Islet of Langerhans (tissue), 1 donor: ENCODE data around the gene SELENOO.
"Not testable (repeated sequence)": the region's sequence is repeated elsewhere in the genome, so short reads cannot be mapped to it uniquely, and the experiment has no call there.

Source experiments
- FAIRE-seq: peaks from one replicate; lab custom pipeline; 2011; peaks lifted over from hg19 to GRCh38; lab: Jason Lieb, UNC

Gene SELENOO

GRCh38 chr22:50201191-50202129, 649 bp downstream of the SELENOO start:
- FAIRE-seq = no peak

- no peak for FAIRE-seq
These were observed 1.4 kb downstream of the SELENOO start for GRCh38 chr22:50202130-50202666.

DNA sequence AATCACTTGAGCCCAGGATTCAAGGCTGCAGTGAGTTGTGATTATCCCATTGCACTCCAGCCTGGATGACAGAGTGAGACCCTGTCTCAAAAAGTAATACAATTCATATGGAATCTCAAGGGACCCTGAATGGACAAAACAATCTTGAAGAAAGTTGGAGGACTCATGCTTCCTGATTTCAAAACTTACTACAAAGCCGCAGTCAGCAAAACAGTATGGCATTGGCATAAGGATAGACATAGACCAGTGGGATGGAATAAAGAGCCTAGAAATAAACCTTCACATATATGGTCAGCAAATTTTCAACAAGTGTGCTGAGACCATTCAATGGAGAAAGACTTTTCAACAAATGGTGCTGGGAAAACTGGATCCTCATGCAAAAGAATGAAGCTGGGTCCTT, 2.5 kb downstream of the SELENOO start:
- no peak for FAIRE-seq

GRCh38 chr22:50204571-50204970, 3.8 kb downstream of the SELENOO start:
- no peak for FAIRE-seq

DNA sequence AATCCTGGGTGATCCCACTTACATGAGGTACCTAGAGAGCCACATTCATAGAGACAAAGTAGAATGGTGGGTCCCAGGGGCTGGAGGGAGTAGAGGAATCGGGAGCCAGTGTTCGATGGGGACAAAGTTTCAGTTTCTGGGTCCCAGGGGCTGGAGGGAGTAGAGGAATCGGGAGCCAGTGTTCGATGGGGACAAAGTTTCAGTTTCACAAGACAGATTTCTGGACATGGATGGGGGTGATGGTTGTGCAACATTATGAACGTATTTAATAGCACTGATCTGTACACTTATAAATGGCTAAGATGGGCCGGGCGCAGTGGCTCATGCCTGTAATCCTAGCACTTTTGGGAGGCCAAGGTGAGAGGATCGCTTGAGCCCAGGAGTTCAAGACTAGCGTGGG, 4.2 kb downstream of the SELENOO start:
- FAIRE-seq = not testable (repeated sequence)

DNA sequence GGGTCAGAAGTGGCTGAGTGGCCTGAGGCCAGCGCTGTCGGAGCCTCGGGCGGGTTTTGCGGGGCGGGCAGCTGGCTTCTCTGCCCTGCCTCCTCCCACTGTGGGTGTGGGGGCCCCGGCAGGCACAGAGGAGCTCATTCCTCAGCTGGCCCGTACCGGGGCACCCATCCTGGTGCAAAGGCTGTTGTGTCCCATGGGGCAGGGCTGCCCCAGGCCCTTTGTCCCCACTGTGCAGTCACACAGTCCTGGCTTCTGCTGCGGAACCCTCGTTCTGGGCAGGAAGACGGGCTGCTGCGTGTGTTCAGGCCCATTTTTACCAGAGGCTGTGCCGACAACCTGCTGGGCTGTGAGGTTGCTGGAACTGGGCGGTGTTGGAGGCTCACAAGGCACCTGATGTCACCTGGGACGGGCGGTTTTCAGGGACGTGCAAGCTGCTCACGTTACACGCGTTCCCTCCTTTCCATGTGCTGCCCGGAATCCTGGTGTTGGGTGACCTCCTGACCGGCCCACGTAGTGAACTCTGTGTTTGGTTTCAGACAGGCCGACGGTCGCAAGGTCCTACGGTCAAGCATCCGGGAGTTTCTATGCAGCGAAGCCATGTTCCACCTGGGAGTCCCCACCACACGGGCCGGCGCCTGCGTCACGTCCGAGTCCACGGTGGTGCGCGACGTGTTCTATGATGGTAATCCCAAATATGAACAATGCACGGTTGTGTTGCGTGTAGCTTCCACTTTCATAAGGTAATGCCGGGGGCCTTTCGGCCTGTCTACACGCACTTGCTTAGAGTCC, 5.2 kb downstream of the SELENOO start:
- no peak for FAIRE-seq

GRCh38 chr22:50206599-50206998, 5.8 kb downstream of the SELENOO start:
- FAIRE-seq = no peak

- FAIRE-seq = no peak
These were observed 6.8 kb downstream of the SELENOO start for GRCh38 chr22:50207383-50208140.

DNA sequence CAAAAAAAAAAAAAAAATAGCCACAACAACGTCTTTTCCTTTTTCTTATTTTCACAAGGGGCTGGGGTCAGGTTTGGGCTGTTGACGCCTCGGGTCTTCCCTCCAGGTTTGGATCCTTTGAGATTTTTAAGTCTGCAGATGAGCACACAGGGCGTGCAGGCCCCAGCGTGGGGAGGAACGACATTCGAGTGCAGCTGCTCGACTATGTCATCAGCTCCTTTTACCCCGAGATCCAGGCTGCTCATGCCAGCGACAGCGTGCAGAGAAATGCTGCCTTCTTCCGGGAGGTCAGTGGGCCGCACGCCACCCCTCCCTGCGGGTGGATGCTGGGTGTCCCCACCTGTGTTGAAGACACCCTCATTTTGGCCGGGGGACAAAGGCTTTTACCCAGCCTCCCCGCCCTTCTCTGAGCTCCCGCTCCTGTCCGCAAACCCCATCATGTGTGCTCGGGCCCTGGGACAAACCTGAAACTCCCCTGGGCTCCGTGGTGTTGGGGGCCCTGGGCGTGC, 7.7 kb downstream of the SELENOO start:
- FAIRE-seq = no peak

GRCh38 chr22:50208939-50209892, 8.4 kb downstream of the SELENOO start:
- no peak for FAIRE-seq

GRCh38 chr22:50209893-50210292, 9.1 kb downstream of the SELENOO start:
- no peak for FAIRE-seq

- FAIRE-seq = no peak
These were observed 9.7 kb downstream of the SELENOO start for GRCh38 chr22:50210378-50211139.

DNA sequence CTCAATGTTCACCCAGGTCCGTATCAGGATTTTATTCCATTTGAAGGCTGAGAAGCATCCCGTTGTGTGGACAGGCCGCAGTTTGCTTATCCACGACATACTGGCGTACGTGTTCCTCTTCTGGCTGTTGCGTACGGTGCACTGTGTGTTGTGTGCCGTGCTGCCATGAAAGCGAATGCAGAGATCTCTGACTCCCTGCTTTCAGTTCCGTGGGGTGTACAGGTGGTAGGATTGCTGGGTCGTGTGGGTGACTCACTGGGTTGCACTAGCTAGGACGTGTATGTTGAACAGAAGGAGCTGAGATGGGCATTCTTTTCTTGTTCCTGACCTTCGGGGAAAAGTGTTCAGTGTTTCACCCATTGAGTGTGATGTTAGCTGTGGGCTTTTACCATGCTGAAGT, 10.3 kb downstream of the SELENOO start:
- FAIRE-seq = no peak

DNA sequence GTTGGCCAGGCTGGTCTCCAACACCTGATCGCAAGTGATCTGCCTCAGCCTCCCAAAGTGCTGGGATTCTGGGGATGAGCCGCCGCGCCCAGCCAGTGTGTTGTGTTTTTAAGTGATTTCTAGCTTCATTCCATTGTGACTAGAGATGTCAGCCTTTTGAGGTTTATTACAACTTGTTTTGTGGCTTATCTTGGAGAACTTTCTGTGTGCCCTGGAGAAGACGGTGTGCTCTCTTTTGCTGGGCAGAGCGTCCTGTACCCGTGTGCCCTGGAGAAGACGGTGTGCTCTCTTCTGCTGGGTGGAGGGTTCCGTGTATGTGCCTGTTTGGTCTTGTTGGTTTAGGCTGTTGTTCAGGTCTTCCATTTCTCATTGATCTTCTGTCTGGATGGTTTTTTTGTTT, 12.5 kb downstream of the SELENOO start:
- FAIRE-seq = no peak

DNA sequence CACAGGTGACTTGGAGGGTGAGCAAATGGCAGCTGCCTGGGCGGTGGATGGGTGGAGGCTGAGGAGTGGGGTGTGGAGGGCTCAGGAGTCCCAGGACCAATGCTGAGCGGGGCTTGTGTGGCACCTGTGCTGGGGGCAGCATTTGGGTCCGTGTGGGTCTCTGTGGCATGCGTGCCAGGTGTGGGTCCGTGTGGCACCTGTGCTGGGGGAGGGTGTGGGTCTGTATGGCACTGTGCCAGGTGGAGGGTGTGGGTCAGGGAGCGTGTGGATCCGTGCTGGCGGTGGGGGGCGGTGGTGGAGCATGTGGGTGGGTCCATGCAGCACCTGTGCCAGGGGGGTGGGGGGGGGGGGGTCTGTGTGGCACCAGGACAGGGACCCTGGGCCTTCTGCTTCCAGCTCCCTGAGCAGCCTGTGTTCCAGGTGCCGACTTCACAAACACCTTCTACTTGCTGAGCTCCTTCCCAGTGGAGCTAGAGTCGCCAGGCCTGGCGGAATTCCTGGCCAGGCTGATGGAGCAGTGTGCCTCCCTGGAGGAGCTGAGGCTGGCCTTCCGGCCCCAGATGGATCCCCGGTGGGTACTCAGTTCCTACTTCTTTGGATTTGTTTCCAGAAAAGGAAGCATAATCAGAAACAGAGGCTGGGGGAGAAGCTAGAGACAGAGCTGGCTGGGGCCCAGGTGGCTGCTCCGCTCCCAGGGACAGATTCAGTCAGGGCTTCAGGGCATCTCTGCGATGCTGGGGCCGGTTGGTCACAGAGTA, 14.7 kb downstream of the SELENOO start:
- FAIRE-seq = no peak

- FAIRE-seq = no peak
These were observed 15.4 kb downstream of the SELENOO start for GRCh38 chr22:50216055-50216683.

DNA sequence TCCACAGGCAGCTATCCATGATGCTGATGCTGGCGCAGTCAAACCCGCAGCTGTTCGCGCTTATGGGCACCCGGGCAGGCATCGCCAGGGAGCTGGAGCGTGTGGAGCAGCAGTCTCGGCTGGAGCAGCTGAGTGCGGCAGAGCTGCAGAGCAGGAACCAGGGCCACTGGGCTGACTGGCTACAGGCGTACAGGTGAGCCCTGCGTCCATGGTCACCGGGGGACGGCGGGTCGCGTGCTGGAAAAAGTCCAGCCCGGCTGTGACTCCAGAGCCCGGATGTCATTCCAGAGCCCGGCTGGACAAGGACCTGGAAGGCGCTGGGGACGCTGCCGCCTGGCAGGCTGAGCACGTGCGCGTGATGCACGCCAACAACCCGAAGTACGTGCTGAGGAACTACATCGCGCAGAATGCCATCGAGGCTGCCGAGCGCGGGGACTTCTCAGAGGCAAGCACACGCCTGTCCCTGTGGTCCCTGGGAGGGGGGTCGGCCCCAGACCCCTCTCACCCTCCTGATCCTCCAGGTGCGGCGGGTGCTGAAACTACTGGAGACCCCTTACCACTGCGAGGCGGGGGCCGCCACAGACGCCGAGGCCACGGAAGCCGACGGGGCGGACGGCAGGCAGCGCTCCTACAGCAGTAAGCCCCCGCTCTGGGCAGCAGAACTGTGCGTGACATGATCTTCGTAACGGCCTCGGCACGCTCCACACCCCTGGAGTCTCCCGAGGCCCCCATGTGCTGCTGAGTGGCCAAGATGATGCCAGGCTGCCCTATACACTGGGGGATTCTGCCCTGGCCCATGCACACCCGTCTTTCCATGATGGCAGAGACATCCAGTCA, 16.1 kb downstream of the SELENOO start:
- no peak for FAIRE-seq
